Activated CD4-positive, alpha-beta T cell treated with anti-CD3 and anti-CD28 coated beads for 36 hours (primary cell): Measurements from ENCODE around the gene EVC2. TPM values are rescaled to one million over a fixed set of nuclear protein-coding genes. Genes with fewer than 3 reads are reported as not detected.

Source experiments
- ATAC-seq: fragments of 200-7000 bp; cut with Tn5 transposase; one replicate; pipeline ENCODE4 v1.10.0; 2021; ENCODE audit warnings: mild to moderate bottlenecking, moderate library complexity
- CTCF ChIA-PET: fragments of 350-600 bp; sonication (Branson Sonifier 250); formaldehyde crosslinking; loops from one replicate; lab custom pipeline; 2021; ENCODE audit warnings: antibody characterized with exemption; lab: Charles Lee
- POLR2A ChIA-PET: fragments of 350-600 bp; sonication (Branson Sonifier 250); formaldehyde crosslinking; loops from one replicate; lab custom pipeline; 2021; ENCODE audit warnings: antibody characterized with exemption, inconsistent platforms; lab: Charles Lee
- DNase-seq: peaks from one replicate; pipeline ENCODE4 v3.0.0-alpha.2; 2020
- H3K27ac Mint-ChIP-seq: one replicate; pipeline ENCODE4 v1.8.0; 2021; ENCODE audit warnings: mixed read lengths
- H3K27me3 Mint-ChIP-seq: one replicate; pipeline ENCODE4 v1.8.0; 2021; ENCODE audit warnings: mixed read lengths
- H3K36me3 Mint-ChIP-seq: one replicate; pipeline ENCODE4 v1.8.0; 2021; ENCODE audit warnings: low read depth, mixed read lengths
- H3K4me1 Mint-ChIP-seq: one replicate; pipeline ENCODE4 v1.8.0; 2021; ENCODE audit warnings: mixed read lengths
- H3K4me3 Mint-ChIP-seq: one replicate; pipeline ENCODE4 v1.8.0; 2021; ENCODE audit warnings: mild to moderate bottlenecking, moderate library complexity, mixed read lengths
- H3K9me3 Mint-ChIP-seq: one replicate; pipeline ENCODE4 v1.8.0; 2021; ENCODE audit warnings: low read depth, mixed read lengths
- intact Hi-C, 2 experiments: fragments of 100-400 bp; cut with DNase I in 1 of 2; cut with micrococcal nuclease in 1 of 2; formaldehyde crosslinking; loops; one replicate each; pipeline versions ENCODE4 v1.14.2 to v1.15.1; 2022 to 2024; cut with DNase I, micrococcal nuclease
- total RNA-seq, 2 experiments: library from RNA; stranded (reverse); gene quantifications; one replicate each; pipeline ENCODE4 v1.2.3, GENCODE V29; 2021

The EVC2 gene
- total RNA-seq, 2 experiments from 2014 or later: 0.48 to 0.65 TPM

GRCh38 chr4:5635826-5636195 is 72.5 kb downstream of the EVC2 start:
- no peak overlapping the region for H3K27ac Mint-ChIP-seq
- DNase-seq: peak; percentile 12
- ChIA-PET CTCF (no interaction called here), POLR2A (no interaction called here)
- peak; percentile 39 for ATAC-seq
- H3K4me3 Mint-ChIP-seq: no peak overlapping the region
- no peaks in the 10 kb centered on the region for H3K9me3 Mint-ChIP-seq
- H3K27me3 Mint-ChIP-seq: no peaks in the 10 kb centered on the region
- H3K36me3 Mint-ChIP-seq: no peaks in the 10 kb centered on the region
- no peaks in the 10 kb centered on the region for H3K4me1 Mint-ChIP-seq
- intact Hi-C loops: no loop called here

- intact Hi-C loops: no loop called here
- Mint-ChIP-seq H3K27ac (no peak overlapping the region), H3K9me3 (no peaks in the 10 kb centered on the region), H3K4me1 (no peaks in the 10 kb centered on the region), H3K36me3 (no peaks in the 10 kb centered on the region), H3K4me3 (no peak overlapping the region), H3K27me3 (no peaks in the 10 kb centered on the region)
- POLR2A ChIA-PET: no interaction called here
- ATAC-seq (no peak), DNase-seq (no peak)
- CTCF ChIA-PET: no interaction called here
Measured at GRCh38 chr4:5632571-5632970, 75.8 kb downstream of the EVC2 start.

- Mint-ChIP-seq H3K9me3 (no peaks in the 10 kb centered on the region), H3K4me3 (no peak overlapping the region), H3K4me1 (no peaks in the 10 kb centered on the region), H3K27ac (no peak overlapping the region), H3K27me3 (no peaks in the 10 kb centered on the region), H3K36me3 (no peaks in the 10 kb centered on the region)
- intact Hi-C loops: no loop called here
- no peak for ATAC-seq
- POLR2A ChIA-PET: no interaction called here
- DNase-seq: no peak
- CTCF ChIA-PET: no interaction called here
Measured at GRCh38 chr4:5632066-5632440, 76.3 kb downstream of the EVC2 start.

- H3K27me3 Mint-ChIP-seq: no peaks in the 10 kb centered on the region
- no peaks in the 10 kb centered on the region for H3K36me3 Mint-ChIP-seq
- ATAC-seq (no peak), DNase-seq (no peak)
- no peaks in the 10 kb centered on the region for H3K4me1 Mint-ChIP-seq
- H3K4me3 Mint-ChIP-seq: no peak overlapping the region
- ChIA-PET CTCF (no interaction called here), POLR2A (no interaction called here)
- H3K27ac Mint-ChIP-seq: no peak overlapping the region
- H3K9me3 Mint-ChIP-seq: no peaks in the 10 kb centered on the region
- intact Hi-C loops: no loop called here
Measured at GRCh38 chr4:5631352-5632065, 76.8 kb downstream of the EVC2 start.

- Mint-ChIP-seq H3K27ac (no peak overlapping the region), H3K9me3 (no peaks in the 10 kb centered on the region), H3K4me1 (no peaks in the 10 kb centered on the region), H3K27me3 (no peaks in the 10 kb centered on the region), H3K36me3 (no peaks in the 10 kb centered on the region), H3K4me3 (no peak overlapping the region)
- intact Hi-C loops: no loop called here
- POLR2A ChIA-PET: no interaction called here
- ATAC-seq: no peak
- CTCF ChIA-PET: no interaction called here
- no peak for DNase-seq
Measured at GRCh38 chr4:5630762-5631161, 77.6 kb downstream of the EVC2 start.

GRCh38 chr4:5629542-5629941 is 78.8 kb downstream of the EVC2 start:
- Mint-ChIP-seq H3K36me3 (no peaks in the 10 kb centered on the region), H3K9me3 (no peaks in the 10 kb centered on the region), H3K4me1 (no peaks in the 10 kb centered on the region), H3K27ac (no peak overlapping the region), H3K27me3 (no peaks in the 10 kb centered on the region), H3K4me3 (no peak overlapping the region)
- intact Hi-C loops: no loop called here
- CTCF ChIA-PET: no interaction called here
- ATAC-seq (no peak), DNase-seq (no peak)
- POLR2A ChIA-PET: no interaction called here

GRCh38 chr4:5626913-5627312 is 81.4 kb downstream of the EVC2 start:
- intact Hi-C loops: no loop called here
- no peak overlapping the region for H3K4me3 Mint-ChIP-seq
- H3K27ac Mint-ChIP-seq: no peak overlapping the region
- ChIA-PET CTCF (no interaction called here), POLR2A (no interaction called here)
- ATAC-seq: no peak
- H3K4me1 Mint-ChIP-seq: no peaks in the 10 kb centered on the region
- H3K36me3 Mint-ChIP-seq: no peaks in the 10 kb centered on the region
- no peaks in the 10 kb centered on the region for H3K9me3 Mint-ChIP-seq
- no peak for DNase-seq
- H3K27me3 Mint-ChIP-seq: no peaks in the 10 kb centered on the region

GRCh38 chr4:5622596-5622995 is 85.8 kb downstream of the EVC2 start:
- H3K27ac Mint-ChIP-seq: no peak overlapping the region
- CTCF ChIA-PET: no interaction called here
- no peaks in the 10 kb centered on the region for H3K36me3 Mint-ChIP-seq
- no peaks in the 10 kb centered on the region for H3K9me3 Mint-ChIP-seq
- POLR2A ChIA-PET: no interaction called here
- no peak for ATAC-seq
- H3K4me3 Mint-ChIP-seq: no peak overlapping the region
- H3K4me1 Mint-ChIP-seq: no peaks in the 10 kb centered on the region
- no peak for DNase-seq
- H3K27me3 Mint-ChIP-seq: no peaks in the 10 kb centered on the region
- intact Hi-C loops: no loop called here

GRCh38 chr4:5619913-5620625 is 88.3 kb downstream of the EVC2 start:
- no peak for ATAC-seq
- ChIA-PET POLR2A (no interaction called here), CTCF (no interaction called here)
- no peaks in the 10 kb centered on the region for H3K9me3 Mint-ChIP-seq
- H3K27ac Mint-ChIP-seq: no peak overlapping the region
- no peaks in the 10 kb centered on the region for H3K36me3 Mint-ChIP-seq
- no peak overlapping the region for H3K4me3 Mint-ChIP-seq
- no peaks in the 10 kb centered on the region for H3K4me1 Mint-ChIP-seq
- H3K27me3 Mint-ChIP-seq: no peaks in the 10 kb centered on the region
- DNase-seq: no peak
- intact Hi-C loops: no loop called here

GRCh38 chr4:5618051-5618960 is 90.1 kb downstream of the EVC2 start:
- Mint-ChIP-seq H3K27me3 (no peaks in the 10 kb centered on the region), H3K36me3 (no peaks in the 10 kb centered on the region), H3K4me3 (no peak overlapping the region), H3K9me3 (no peaks in the 10 kb centered on the region), H3K4me1 (no peaks in the 10 kb centered on the region), H3K27ac (no peak overlapping the region)
- intact Hi-C loops: no loop called here
- DNase-seq: no peak
- ChIA-PET CTCF (interaction anchor here (0.7 kb wide), 1 partner anchor 29 kb away, joined by 3 read pairs; no protein-coding TSS in a partner anchor), POLR2A (interaction anchor here (0.7 kb wide), 1 partner anchor 552 kb away, joined by 3 read pairs; no protein-coding TSS in a partner anchor)
- no peak for ATAC-seq

- POLR2A ChIA-PET: no interaction called here
- Mint-ChIP-seq H3K9me3 (no peaks in the 10 kb centered on the region), H3K4me1 (no peaks in the 10 kb centered on the region), H3K27ac (no peak overlapping the region), H3K4me3 (no peak overlapping the region), H3K36me3 (no peaks in the 10 kb centered on the region), H3K27me3 (no peaks in the 10 kb centered on the region)
- no peak for DNase-seq
- CTCF ChIA-PET: interaction anchor here (0.6 kb wide), 1 partner anchor 47 kb away, joined by 3 read pairs; no protein-coding TSS in a partner anchor
- ATAC-seq: no peak
- intact Hi-C loops: no loop called here
Measured at GRCh38 chr4:5616331-5616950, 91.9 kb downstream of the EVC2 start.
